Measurements from ENCODE around the gene GJA4. TPM values are rescaled to one million over a fixed set of nuclear protein-coding genes. Genes with fewer than 3 reads are reported as not detected.

Gene GJA4
- total RNA-seq, 1 experiment from 2014 or later: not detected

DNA sequence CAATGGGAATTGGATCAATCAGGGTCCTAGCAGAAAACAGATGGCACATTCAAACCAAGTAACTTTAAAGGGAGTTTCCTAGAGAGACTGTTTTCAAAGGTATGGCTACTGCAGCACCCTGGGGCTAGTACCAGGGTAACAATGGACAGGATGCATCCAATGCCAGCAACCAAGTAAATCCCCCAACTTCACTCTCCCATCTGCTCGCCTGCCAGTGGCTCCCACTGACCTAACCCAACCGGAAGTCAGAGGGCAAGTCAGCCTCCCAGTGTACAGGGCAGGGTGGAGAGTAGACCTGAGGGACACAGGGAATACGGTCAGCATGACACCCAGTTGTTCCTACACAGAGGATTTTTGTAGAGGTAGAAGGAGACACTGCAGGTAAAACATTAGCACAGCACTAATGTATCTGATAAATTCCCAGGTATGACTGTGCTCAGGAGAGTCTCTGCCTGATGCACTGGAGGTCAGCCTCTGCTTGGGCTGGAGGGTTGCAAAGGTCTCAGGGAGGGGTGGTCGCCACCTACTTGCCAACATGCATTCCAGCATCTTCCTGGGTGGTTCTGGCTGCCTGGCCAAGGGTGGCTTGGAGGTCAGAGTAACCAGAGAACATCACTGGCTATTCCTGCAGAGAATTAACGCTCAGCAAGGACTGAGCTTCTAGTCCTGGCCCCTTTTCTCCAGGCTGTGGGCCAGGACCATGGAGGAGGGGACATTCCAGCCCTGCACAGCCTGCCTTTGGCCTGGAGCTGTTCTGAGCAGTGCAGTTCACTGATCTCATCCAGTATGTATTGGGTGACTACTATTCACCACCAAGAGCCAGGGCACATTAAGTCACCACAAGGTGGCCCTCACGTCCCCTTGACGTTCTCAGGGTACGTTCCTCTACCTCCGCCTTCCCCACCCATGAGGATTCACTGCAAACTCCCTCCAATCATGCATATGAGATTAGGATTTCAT lies 5.1 kb upstream of the GJA4 start:
- no peaks in the 10 kb centered on the region for H3K27me3 Mint-ChIP-seq (ENCODE audit: insufficient read depth, unreplicated experiment)
- no peaks in the 10 kb centered on the region for H3K4me1 ChIP-seq
- intact Hi-C loops (cut with micrococcal nuclease; ENCODE audit: unreplicated experiment): no loop called here
- no peak overlapping the region for H3K4me3 ChIP-seq (ENCODE audit: low read depth, low read length)
- POLR2A ChIA-PET: no interaction called here
- no peak overlapping the region for H3K27ac Mint-ChIP-seq (ENCODE audit: unreplicated experiment)
- no peaks in the 10 kb centered on the region for H3K9me3 ChIP-seq
- no peak for DNase-seq
- H3K4me3 Mint-ChIP-seq (ENCODE audit: unreplicated experiment): no peak overlapping the region
- H3K4me1 Mint-ChIP-seq (ENCODE audit: low read depth, unreplicated experiment): peaks cover 6% of the 10 kb centered on the region
- BruUV-seq (replicated peaks): no TSS peak
- CTCF ChIA-PET: interaction anchor here (1.0 kb wide), 1 partner anchor 65 kb away, joined by 4 read pairs; no protein-coding TSS in a partner anchor
- no peaks in the 10 kb centered on the region for H3K9me3 Mint-ChIP-seq (ENCODE audit: unreplicated experiment)
- no peaks in the 10 kb centered on the region for H3K36me3 Mint-ChIP-seq (ENCODE audit: insufficient read depth, unreplicated experiment)
- H3K27me3 ChIP-seq (replicated peaks; ENCODE audit: control insufficient read depth, insufficient read depth, low read length): no peaks in the 10 kb centered on the region
- H3K36me3 ChIP-seq (ENCODE audit: control insufficient read depth, insufficient read depth, low read length): no peaks in the 10 kb centered on the region
- TF ChIP-seq, protein P1, sequence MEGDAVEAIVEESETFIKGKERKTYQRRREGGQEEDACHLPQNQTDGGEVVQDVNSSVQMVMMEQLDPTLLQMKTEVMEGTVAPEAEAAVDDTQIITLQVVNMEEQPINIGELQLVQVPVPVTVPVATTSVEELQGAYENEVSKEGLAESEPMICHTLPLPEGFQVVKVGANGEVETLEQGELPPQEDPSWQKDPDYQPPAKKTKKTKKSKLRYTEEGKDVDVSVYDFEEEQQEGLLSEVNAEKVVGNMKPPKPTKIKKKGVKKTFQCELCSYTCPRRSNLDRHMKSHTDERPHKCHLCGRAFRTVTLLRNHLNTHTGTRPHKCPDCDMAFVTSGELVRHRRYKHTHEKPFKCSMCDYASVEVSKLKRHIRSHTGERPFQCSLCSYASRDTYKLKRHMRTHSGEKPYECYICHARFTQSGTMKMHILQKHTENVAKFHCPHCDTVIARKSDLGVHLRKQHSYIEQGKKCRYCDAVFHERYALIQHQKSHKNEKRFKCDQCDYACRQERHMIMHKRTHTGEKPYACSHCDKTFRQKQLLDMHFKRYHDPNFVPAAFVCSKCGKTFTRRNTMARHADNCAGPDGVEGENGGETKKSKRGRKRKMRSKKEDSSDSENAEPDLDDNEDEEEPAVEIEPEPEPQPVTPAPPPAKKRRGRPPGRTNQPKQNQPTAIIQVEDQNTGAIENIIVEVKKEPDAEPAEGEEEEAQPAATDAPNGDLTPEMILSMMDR (IDR thresholded peaks at IDR 0.05; ENCODE audit: insufficient read depth in 1 of 2, low read depth in 1 of 2, low read length in 1 of 2, severe bottlenecking in 1 of 2, unreplicated experiment in 1 of 2): no peak

DNA sequence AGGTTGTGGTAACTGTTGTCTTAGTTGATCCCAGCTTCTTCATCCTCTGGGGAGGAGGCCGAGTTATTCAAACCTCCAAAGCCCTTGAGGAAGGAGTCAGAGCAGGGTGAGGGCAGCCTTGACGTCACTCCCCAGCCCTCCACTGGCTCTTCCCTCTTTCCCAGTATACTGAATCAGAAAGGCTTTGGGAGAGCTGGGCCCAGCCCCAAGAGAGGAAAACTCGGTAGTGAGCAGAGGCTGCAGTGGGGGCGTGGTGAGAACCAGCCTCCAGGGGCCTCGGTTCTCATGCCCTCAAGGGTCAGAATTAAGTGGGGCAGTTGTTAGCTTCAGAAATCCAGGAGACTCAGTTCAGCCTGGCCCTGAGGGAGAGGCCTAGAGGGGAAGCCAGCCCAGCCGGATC lies 1.8 kb upstream of the GJA4 start:
- no TSS peak for BruUV-seq (replicated peaks)

DNA sequence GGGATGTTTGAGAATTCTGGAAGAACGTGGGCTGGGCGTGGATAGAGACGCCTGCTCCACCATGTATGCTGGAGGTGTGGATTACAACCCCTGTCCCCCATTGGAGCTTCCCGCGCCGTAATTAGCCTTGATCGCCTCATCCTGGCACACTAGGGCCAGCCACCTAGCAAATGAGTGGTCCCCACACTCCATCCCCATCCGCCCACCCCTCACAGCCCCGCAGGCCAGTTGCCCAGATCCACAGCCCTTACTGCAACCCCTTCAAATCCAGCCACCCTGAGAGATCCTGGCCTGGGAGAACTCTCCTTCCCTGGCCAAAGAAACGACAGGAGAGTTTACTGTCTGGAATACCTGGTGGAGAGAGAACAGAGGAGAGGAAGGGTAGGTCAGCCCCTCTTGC lies 375 bp upstream of the GJA4 start:
- TF ChIP-seq, protein P1 (IDR thresholded peaks at IDR 0.05; ENCODE audit: insufficient read depth in 1 of 2, low read depth in 1 of 2, low read length in 1 of 2, severe bottlenecking in 1 of 2, unreplicated experiment in 1 of 2): no peak
- intact Hi-C loops (cut with micrococcal nuclease; ENCODE audit: unreplicated experiment): no loop called here
- no peak overlapping the region for H3K4me3 Mint-ChIP-seq (ENCODE audit: unreplicated experiment)

More for the DNA sequence above, 1.8 kb upstream of the GJA4 start:
- Histone ChIP-seq H3K4me3 (ENCODE audit: low read depth, low read length) (no peak overlapping the region), H3K4me1 (no peaks in the 10 kb centered on the region), H3K9me3 (no peaks in the 10 kb centered on the region), H3K27me3 (replicated peaks; ENCODE audit: control insufficient read depth, insufficient read depth, low read length) (no peaks in the 10 kb centered on the region), H3K36me3 (ENCODE audit: control insufficient read depth, insufficient read depth, low read length) (no peaks in the 10 kb centered on the region)
- Mint-ChIP-seq H3K4me1 (ENCODE audit: low read depth, unreplicated experiment) (peaks cover 6% of the 10 kb centered on the region), H3K36me3 (ENCODE audit: insufficient read depth, unreplicated experiment) (no peaks in the 10 kb centered on the region), H3K27ac (ENCODE audit: unreplicated experiment) (no peak overlapping the region), H3K4me3 (ENCODE audit: unreplicated experiment) (no peak overlapping the region), H3K27me3 (ENCODE audit: insufficient read depth, unreplicated experiment) (no peaks in the 10 kb centered on the region), H3K9me3 (ENCODE audit: unreplicated experiment) (no peaks in the 10 kb centered on the region)
- POLR2A ChIA-PET: no interaction called here
- CTCF ChIA-PET: no interaction called here
- TF ChIP-seq, protein P1 (IDR thresholded peaks at IDR 0.05; ENCODE audit: insufficient read depth in 1 of 2, low read depth in 1 of 2, low read length in 1 of 2, severe bottlenecking in 1 of 2, unreplicated experiment in 1 of 2): no peak
- intact Hi-C loops (cut with micrococcal nuclease; ENCODE audit: unreplicated experiment): no loop called here
- DNase-seq: no peak

More for the DNA sequence above, 375 bp upstream of the GJA4 start:
- H3K4me1 ChIP-seq: no peaks in the 10 kb centered on the region
- H3K4me3 ChIP-seq (ENCODE audit: low read depth, low read length): no peak overlapping the region
- no peak for DNase-seq
- no peaks in the 10 kb centered on the region for H3K36me3 ChIP-seq (ENCODE audit: control insufficient read depth, insufficient read depth, low read length)
- no peaks in the 10 kb centered on the region for H3K4me1 Mint-ChIP-seq (ENCODE audit: low read depth, unreplicated experiment)
- BruUV-seq (replicated peaks): no TSS peak
- H3K27me3 Mint-ChIP-seq (ENCODE audit: insufficient read depth, unreplicated experiment): no peaks in the 10 kb centered on the region
- H3K27me3 ChIP-seq (replicated peaks; ENCODE audit: control insufficient read depth, insufficient read depth, low read length): no peaks in the 10 kb centered on the region
- no peak overlapping the region for H3K27ac Mint-ChIP-seq (ENCODE audit: unreplicated experiment)
- no peaks in the 10 kb centered on the region for H3K9me3 ChIP-seq
- no peaks in the 10 kb centered on the region for H3K9me3 Mint-ChIP-seq (ENCODE audit: unreplicated experiment)
- no peaks in the 10 kb centered on the region for H3K36me3 Mint-ChIP-seq (ENCODE audit: insufficient read depth, unreplicated experiment)
- ChIA-PET CTCF (no interaction called here), POLR2A (no interaction called here)

Measured in Caco-2 (cell line).